SJCRH30 (cell line): ENCODE results near the gene OMP. TPM values are rescaled to one million over a fixed set of nuclear protein-coding genes. Genes with fewer than 3 reads are reported as not detected.

Experiments
- DNase-seq, 2 experiments: peaks; one replicate each; pipeline ENCODE4 v3.0.0-alpha.2; 2015 to 2020
- H3K27ac ChIP-seq: fragments of 250-450 bp; sonication (Bioruptor Pico); 2 replicates; pipeline ENCODE4 v1.5.1; 2020; ENCODE audit warnings: mild to moderate bottlenecking, moderate library complexity
- H3K27me3 ChIP-seq: fragments of 250-450 bp; sonication (Bioruptor Pico); 2 replicates; pipeline ENCODE4 v1.5.1; 2020; ENCODE audit warnings: mild to moderate bottlenecking, moderate library complexity
- H3K36me3 ChIP-seq: fragments of 250-450 bp; sonication (Bioruptor Pico); 2 replicates; pipeline ENCODE4 v1.5.1; 2020; ENCODE audit warnings: mild to moderate bottlenecking, moderate library complexity
- H3K4me1 ChIP-seq: fragments of 250-450 bp; sonication (Bioruptor Pico); 2 replicates; pipeline ENCODE4 v1.5.1; 2020; ENCODE audit warnings: mild to moderate bottlenecking, moderate library complexity
- H3K4me3 ChIP-seq: fragments of 250-450 bp; sonication (Bioruptor Pico); 2 replicates; pipeline ENCODE4 v1.5.1; 2020; ENCODE audit warnings: mild to moderate bottlenecking, moderate library complexity
- H3K9me3 ChIP-seq: fragments of 250-450 bp; sonication (Bioruptor Pico); replicated peaks from 2 replicates; pipeline ENCODE4 v1.5.1; 2020; ENCODE audit warnings: mild to moderate bottlenecking, moderate library complexity
- total RNA-seq: library from RNA; depleted of rRNA; stranded (reverse); fragments of >200 nt; shearing (Covaris generic); gene quantifications from 2 replicates; pipeline ENCODE4 v1.2.3, GENCODE V29; 2014

OMP gene
- total RNA-seq, 1 experiment from 2014 or later = 0.67 TPM

DNA sequence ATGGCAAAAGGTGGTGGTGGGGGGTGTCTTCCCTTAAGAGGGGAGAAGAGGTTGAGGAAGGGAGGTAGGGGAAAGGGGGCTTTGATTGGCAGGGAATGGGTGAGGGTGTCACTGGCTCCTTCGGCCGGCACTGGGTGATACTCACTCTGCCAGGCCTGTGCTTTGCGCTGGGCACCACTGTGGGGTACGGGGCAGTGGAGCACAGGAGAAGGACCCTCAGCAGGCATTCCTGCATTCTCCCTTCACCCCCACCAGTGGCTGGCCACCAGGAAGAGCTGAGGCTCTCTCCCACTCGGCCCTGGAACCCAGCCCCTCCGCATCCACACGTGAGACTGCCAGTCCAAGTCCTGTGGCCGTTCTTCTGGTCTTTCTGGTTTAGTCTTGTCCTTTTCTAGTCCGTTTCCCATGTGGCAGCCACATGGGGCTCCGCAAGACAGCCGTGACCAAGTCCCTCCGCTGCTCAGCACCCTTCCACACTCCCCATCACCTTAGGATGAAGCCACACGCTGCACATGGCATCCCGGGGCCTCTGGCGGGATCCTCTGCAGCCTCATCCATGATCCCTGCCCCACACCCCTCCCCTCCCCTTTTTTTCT, 27.9 kb upstream of the OMP start:
- H3K4me1 ChIP-seq = peaks cover 17% of the 10 kb centered on the region
- H3K27ac ChIP-seq = no peak overlapping the region
- no peak for DNase-seq

DNA sequence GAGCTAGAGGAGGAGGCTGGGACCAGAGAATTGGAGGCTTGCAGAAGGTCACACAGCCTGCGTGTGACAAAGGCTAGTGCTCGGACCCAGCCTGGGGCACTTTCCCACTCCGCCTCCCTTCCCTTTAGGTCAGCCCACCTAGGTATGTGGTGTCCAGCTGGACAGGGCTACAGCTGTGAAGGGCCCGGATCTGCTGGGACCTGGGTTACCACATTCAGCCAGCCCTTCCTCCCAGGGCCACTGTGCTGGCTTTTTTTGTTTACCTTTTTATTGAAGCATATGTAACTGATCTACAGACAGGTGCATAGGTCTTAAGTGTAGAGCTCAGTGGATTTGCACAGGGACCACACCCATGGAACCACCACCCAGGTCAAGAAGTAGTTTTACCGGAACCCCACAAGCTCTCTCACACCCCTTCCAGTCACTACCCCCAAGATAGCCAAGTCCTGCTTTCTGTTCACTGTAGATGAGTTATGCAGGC, 27.2 kb upstream of the OMP start:
- DNase-seq = no peak
- Histone ChIP-seq H3K27ac (no peak overlapping the region), H3K9me3 (no peaks in the 10 kb centered on the region; the same call in 1 of the 2 replicates)

More for the DNA sequence above, 27.9 kb upstream of the OMP start:
- no peaks in the 10 kb centered on the region for H3K36me3 ChIP-seq
- H3K27me3 ChIP-seq = no peaks in the 10 kb centered on the region
- no peak overlapping the region for H3K4me3 ChIP-seq
- H3K9me3 ChIP-seq = no peaks in the 10 kb centered on the region; the same call in 1 of the 2 replicates

DNA sequence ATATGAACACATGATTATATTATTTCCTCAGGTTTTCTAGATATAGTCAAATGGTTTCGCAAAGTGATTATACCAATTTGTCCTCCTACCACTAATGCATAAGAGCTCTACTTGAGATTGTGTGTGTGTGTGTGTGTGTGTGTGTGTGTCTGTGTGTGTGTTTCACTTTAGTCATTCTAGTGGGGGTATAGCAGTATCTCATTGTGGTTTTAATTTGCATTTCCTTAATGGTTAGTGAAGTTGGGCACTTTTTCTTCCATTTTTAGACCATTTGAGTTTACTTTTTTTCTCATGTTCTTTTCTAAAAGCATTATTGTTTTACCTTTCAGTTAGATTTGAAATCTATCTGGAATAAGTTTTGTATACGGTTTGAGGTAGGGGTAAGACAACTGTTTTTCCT, 23.0 kb upstream of the OMP start:
- no peaks in the 10 kb centered on the region for H3K36me3 ChIP-seq

More for the DNA sequence above, 27.2 kb upstream of the OMP start:
- no peaks in the 10 kb centered on the region for H3K36me3 ChIP-seq
- no peak overlapping the region for H3K4me3 ChIP-seq
- peaks cover 17% of the 10 kb centered on the region for H3K4me1 ChIP-seq
- no peaks in the 10 kb centered on the region for H3K27me3 ChIP-seq

DNA sequence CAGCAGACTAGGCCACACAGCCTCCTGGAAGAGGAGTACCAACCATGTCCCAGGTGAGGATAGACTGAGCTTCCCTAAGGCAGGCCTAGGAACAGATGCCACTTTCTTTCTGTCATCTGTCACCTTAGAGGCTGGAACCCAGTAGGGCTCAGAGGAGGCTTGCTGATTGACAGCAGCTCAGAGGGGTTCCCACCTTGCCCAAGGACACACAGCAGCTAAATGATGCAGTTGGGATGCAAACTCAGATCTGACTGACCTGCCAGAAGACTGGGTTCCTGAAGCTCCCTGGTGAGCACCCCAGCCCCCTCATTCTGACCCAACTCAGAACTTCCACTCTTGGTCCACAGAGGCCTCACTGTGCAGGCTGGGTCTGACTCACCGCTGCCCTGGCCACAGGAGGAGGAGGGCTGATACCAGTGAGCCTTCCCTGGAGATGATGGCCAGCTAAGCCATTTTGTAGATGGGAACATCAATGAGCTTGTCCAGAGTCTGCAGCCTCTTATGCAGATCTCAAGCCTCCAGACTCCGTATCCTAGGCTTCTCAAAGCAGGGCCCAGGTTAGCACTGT, 21.9 kb upstream of the OMP start:
- Histone ChIP-seq H3K4me3 (no peak overlapping the region), H3K4me1 (no peaks in the 10 kb centered on the region), H3K9me3 (no peaks in the 10 kb centered on the region; the same call in 1 of the 2 replicates), H3K27me3 (no peaks in the 10 kb centered on the region), H3K27ac (no peak overlapping the region), H3K36me3 (no peaks in the 10 kb centered on the region)
- DNase-seq = no peak

More for the DNA sequence above, 23.0 kb upstream of the OMP start:
- Histone ChIP-seq H3K27ac (no peak overlapping the region), H3K9me3 (no peaks in the 10 kb centered on the region; the same call in 1 of the 2 replicates), H3K27me3 (no peaks in the 10 kb centered on the region), H3K4me3 (no peak overlapping the region), H3K4me1 (no peaks in the 10 kb centered on the region)
- DNase-seq = no peak

DNA sequence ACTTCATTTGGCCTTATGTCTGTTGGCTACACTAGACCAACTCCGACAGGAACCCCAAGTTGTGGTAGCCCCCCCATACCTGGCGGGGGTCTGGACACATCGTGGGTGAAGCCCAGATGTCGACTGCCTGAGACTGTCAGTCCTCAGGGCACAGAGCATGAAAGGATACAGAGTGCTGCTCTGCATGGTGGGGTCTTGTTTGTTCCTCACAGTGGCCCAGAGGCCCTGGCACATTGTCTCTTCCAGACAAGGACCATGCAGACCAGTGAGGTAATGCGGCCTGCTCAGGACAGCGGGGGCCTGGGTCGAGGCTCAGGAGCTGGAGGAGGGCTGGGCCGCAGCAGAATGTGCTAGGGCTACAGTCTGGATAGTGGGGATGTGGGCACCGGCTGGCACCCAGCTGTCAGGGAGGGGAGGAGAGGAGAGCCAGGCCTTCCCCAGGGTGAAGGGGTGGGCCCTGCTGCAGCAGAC, 21.2 kb upstream of the OMP start:
- no peak for DNase-seq
- Histone ChIP-seq H3K36me3 (no peaks in the 10 kb centered on the region), H3K9me3 (no peaks in the 10 kb centered on the region; the same call in 1 of the 2 replicates), H3K27me3 (no peaks in the 10 kb centered on the region), H3K4me3 (no peak overlapping the region), H3K27ac (no peak overlapping the region), H3K4me1 (no peaks in the 10 kb centered on the region)

DNA sequence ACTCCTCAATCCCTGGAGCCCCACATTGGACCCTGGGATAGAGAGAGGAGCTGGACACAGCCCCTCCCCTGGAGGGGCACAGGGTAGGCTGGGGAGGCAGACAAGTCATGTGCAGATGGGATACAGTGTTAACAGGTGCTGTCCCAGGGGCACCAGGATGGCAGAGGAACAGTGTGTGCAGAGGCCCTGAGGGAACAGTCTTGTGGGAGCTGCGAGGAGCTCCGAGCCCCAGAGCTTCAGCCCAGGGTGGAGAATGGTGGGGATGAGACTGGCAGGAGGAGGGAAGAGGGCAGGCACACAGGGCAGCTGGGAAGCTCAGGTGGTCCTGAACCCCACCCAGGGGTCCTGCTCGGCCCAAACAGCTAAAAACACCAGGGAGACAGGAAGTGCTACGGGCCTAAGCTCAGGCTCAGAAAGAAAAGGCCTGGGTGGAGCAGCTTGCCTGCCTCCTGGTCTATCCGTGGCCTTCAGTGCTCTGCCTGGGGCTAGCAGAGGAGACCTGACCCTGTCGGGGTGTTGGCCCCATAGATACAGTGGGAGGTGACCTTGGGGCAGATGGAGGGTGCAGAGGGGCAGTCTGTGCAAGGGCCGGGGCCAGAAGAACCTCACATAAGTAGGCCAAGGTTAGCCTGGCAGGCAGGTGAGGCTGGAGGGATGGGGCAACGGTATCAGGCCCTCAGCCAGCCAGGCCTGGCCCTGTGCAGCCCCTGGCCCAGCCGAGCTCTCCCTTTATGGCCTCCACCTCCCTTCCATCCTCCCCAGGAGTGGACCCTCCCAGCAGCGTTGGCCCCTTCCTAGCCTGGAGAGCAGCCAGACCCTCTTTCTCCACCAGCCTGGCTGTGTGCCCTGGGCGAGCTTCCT, 20.4 kb upstream of the OMP start:
- Histone ChIP-seq H3K4me1 (no peaks in the 10 kb centered on the region), H3K9me3 (no peaks in the 10 kb centered on the region; the same call in 1 of the 2 replicates), H3K27me3 (no peaks in the 10 kb centered on the region), H3K4me3 (no peak overlapping the region), H3K36me3 (no peaks in the 10 kb centered on the region), H3K27ac (no peak overlapping the region)
- DNase-seq = no peak

DNA sequence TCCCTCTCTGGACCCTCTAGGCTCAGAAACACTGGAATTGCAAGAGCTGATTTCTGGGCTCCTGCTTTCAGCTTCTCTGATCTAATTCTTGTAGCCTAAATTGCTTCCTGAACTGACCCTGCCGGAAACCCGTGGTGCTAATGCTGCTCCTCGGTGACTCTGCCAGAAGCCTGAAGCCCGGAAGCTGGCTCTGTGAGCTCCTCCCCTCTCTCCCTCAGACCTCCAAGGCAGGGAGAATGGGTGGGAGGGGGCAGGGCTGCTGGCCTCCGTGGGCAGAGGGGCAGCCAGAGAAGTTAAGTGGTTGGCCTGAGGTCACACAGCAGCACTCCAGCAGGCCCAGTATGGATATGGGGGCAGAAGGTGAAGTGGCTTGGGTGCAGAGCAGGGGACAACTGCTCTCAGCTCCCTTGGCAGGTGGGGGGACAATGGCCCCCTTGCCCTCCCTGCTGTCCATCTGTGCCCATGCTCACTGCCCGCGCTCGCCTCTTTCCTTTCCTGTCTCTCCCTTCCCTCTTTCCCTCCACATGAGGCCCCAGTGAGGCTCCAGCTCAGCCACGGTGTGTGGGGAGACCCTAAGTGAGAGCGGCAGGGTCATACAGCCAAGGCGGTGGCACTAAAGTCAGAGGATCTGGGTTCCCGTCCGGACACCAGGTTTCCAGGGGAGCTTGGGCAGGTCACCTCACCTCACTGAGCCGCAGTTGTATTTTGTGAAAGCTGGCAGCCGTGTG, 19.6 kb upstream of the OMP start:
- H3K4me3 ChIP-seq = no peak overlapping the region
- no peaks in the 10 kb centered on the region for H3K4me1 ChIP-seq
- no peaks in the 10 kb centered on the region for H3K36me3 ChIP-seq
- no peak for DNase-seq
- no peaks in the 10 kb centered on the region; the same call in 1 of the 2 replicates for H3K9me3 ChIP-seq
- H3K27ac ChIP-seq = no peak overlapping the region
- H3K27me3 ChIP-seq = no peaks in the 10 kb centered on the region

DNA sequence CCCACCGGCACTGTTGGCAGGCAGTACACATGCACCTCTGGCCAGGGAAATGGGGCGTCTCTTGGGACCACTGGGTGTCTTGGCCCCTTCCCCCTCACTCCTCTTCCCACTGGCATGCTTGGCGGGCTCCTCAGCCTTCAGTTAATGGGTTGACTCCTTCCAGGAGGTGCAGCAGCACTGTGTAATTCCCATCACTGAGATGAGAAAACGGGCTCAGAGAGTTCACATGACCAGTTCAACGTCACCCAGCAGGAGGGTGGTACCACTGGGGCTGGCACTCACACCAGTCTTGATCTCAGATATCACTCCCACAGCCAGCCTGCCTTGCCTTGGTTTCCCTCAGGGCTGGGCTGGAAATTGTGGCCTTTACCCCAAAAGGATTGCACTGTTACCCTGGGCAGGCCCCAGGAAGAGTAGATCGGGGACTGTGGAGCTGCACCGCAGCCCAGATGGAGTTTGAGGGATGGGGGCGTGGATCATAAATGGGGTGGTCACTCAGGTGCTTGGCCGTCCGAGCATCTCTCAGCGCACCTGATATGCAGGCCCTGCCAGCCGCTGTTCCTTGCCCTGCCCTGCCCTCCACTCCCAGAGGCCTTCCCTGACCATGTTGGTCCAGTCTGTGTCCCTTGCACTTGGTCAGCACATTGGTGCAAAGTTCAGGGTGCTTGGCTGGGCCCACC, 18.9 kb upstream of the OMP start:
- no peaks in the 10 kb centered on the region for H3K9me3 ChIP-seq
- no peaks in the 10 kb centered on the region for H3K27me3 ChIP-seq
- H3K36me3 ChIP-seq = no peaks in the 10 kb centered on the region
- H3K4me3 ChIP-seq = no peak overlapping the region
- no peak for DNase-seq
- H3K27ac ChIP-seq = no peak overlapping the region
- no peaks in the 10 kb centered on the region for H3K4me1 ChIP-seq

DNA sequence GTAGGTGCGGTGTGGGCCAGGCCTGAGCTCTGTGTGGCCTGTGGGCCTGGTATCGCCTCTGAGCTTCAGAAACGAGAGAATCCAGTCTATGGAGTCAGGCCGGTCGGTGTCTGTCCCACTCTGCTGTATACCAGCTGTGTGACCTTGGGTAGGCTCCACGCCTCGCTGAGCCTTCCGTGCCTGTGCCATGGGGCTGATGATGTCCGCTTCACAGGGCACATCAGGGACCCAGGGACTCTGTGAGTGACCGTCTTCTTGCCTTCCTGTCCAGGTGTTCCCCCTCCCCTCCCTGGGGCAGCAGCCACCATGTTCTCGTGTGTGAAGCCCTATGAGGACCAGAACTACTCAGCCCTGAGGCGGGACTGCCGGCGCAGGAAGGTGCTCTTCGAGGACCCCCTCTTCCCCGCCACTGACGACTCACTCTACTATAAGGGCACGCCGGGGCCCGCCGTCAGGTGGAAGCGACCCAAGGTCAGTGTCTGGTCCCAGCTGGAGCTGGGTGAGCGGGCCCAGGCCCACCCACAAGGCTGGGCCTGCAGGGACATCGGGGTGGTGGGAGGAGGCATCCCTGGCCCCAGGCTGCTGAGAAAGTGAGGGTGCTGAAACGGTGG, 18.0 kb upstream of the OMP start:
- no peaks in the 10 kb centered on the region for H3K27me3 ChIP-seq
- H3K27ac ChIP-seq = no peak overlapping the region
- no peaks in the 10 kb centered on the region for H3K9me3 ChIP-seq
- no peak overlapping the region for H3K4me3 ChIP-seq
- no peaks in the 10 kb centered on the region for H3K36me3 ChIP-seq
- DNase-seq = no peak
- no peaks in the 10 kb centered on the region for H3K4me1 ChIP-seq

DNA sequence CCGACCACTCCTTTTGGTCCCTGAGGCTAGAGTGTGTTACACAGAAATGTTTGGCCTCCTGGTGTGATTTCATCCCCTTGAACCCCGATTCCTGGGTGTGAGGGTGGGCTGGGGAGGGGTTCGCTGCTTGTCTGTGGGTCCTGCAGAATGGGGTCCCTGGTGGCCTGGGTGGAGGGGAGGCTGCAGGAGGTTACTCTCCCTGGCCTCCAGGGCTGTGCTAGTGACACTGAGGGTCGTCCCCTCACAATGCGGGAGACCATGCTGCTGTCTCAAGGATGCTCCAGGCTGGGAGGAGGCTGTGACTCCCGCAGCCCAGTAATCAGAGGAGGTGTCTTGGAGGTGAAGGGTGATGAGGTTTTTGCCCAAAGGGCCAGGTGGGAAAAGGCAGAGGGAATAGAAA, 17.0 kb upstream of the OMP start:
- H3K4me1 ChIP-seq = no peaks in the 10 kb centered on the region
- no peak for DNase-seq
- H3K4me3 ChIP-seq = no peak overlapping the region
- H3K27ac ChIP-seq = no peak overlapping the region
- no peaks in the 10 kb centered on the region for H3K36me3 ChIP-seq
- no peaks in the 10 kb centered on the region for H3K9me3 ChIP-seq
- no peaks in the 10 kb centered on the region for H3K27me3 ChIP-seq

DNA sequence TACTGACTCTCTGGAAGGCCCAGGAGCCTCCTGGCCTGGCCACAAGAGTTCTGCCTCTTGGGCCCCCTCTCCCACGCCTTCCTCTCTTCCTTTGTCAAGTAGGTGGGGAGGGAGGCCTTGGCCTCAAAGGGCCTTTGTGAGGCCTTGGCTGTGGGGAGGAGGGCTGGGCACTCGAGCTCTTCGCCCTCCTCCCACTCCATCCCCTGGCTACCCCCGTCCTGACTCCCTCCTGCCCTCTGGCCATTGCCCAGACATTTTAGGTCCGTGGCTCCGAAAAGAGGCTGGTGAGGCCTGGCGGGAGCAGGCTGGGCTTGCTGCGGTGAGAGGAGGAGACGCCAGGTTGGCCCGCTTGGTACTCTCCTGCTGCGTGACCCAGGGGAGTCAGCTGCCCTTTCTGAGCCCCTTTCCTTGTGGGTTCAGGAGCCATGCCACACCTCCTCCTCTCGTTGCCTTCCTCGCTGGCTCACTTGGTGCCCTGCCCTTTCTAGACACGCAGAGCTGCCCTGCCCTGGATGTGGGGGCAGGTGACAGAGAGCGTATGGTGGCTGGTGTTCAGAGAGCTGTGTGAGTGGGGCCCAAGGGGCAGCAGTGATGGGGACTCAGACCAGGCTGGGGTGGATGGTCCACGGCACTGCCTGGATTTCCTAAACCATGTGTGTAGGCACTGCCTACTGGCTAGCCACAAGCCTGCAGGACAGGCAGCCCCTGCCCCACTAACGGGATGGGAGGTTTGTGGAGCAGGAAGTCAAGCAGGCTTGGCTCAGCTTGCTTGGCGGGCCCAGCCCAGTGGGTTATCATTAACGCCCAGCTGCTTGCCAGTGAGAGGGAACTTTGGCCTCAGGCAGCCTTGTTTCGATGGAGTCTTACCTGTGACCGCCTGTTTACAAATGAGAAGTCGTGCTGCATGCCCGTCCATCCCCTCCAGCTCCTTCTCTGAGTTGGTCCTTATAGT, 15.8 kb upstream of the OMP start:
- Histone ChIP-seq H3K4me1 (no peaks in the 10 kb centered on the region), H3K4me3 (no peak overlapping the region)
- DNase-seq = no peak

DNA sequence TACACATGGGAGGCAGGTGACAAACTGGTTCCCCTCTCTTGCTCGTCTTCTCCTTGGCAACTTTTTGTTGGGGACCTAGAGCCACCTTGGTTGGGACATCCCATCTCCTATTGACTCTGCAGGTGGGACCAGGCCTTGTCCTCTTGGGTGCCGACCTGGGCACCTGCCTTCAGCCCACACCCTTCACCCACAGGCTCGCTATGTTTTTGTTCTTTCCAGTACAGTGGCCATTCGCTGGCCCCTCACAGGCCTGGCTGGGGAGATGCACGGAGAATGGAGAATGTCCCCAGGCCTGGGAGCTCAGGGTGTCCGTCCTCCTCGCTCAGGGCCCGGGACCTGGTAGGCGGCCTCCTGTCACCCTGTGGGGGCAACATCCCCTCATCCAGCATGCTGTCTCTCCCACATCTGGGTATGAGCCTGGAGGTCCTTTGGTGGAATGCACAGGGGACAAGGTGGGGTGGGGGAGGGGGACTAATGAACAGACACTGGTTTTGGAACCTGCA, 14.9 kb upstream of the OMP start:
- DNase-seq = no peak
- Histone ChIP-seq H3K4me1 (no peaks in the 10 kb centered on the region), H3K4me3 (no peak overlapping the region), H3K9me3 (no peaks in the 10 kb centered on the region), H3K36me3 (no peaks in the 10 kb centered on the region), H3K27me3 (no peaks in the 10 kb centered on the region), H3K27ac (no peak overlapping the region)

More for the DNA sequence above, 15.8 kb upstream of the OMP start:
- Histone ChIP-seq H3K9me3 (no peaks in the 10 kb centered on the region), H3K27ac (no peak overlapping the region), H3K36me3 (no peaks in the 10 kb centered on the region), H3K27me3 (no peaks in the 10 kb centered on the region)
